CD4-positive, alpha-beta T cell (primary cell): ENCODE data around the gene GRM2. TPM values are rescaled to one million over a fixed set of nuclear protein-coding genes. Genes with fewer than 3 reads are reported as not detected.

ENCODE experiments used
- ATAC-seq: fragments of 200-7000 bp; cut with Tn5 transposase; one replicate; pipeline ENCODE4 v1.10.0; 2022; ENCODE audit warnings: mild to moderate bottlenecking; ENCODE audit not compliant: poor library complexity
- CTCF ChIA-PET: fragments of 350-600 bp; sonication (Branson Sonifier 250); formaldehyde crosslinking; loops from one replicate; lab custom pipeline; 2021; ENCODE audit warnings: antibody characterized with exemption, inconsistent platforms; lab: Charles Lee
- POLR2A ChIA-PET: fragments of 350-600 bp; sonication (Branson Sonifier 250); formaldehyde crosslinking; loops from one replicate; lab custom pipeline; 2021; ENCODE audit warnings: antibody characterized with exemption, inconsistent platforms; lab: Charles Lee
- DNase-seq, 14 experiments: peaks; one replicate each; pipeline ENCODE4 v3.0.0-alpha.2; 2013 to 2020; ENCODE audit warnings: mixed read lengths in 2 of 14
- H3K27ac ChIP-seq, 2 donors: one replicate each; pipeline versions ENCODE4 v1.5.1 to v1.7.0; 2013; ENCODE audit warnings: low read length in 2 of 2, low read depth in 1 of 2, mild to moderate bottlenecking in 1 of 2
- H3K27me3 ChIP-seq, 2 experiments: 1 replicate in 1 of 2; 2 replicates in 1 of 2; pipeline versions ENCODE4 v1.6.1 to v1.7.0; 2013; ENCODE audit warnings: low read length in 2 of 2, control low read depth in 1 of 2, mild to moderate bottlenecking in 1 of 2, moderate library complexity in 1 of 2; ENCODE audit not compliant: insufficient read depth in 2 of 2, control insufficient read depth in 1 of 2
- H3K36me3 ChIP-seq: one replicate; pipeline ENCODE4 v1.6.1; 2013; ENCODE audit warnings: low read length, control low read depth; ENCODE audit not compliant: insufficient read depth
- H3K4me1 ChIP-seq: one replicate; pipeline ENCODE4 v1.6.1; 2013; ENCODE audit warnings: low read length, control low read depth; ENCODE audit not compliant: insufficient read depth
- H3K4me3 ChIP-seq: one replicate; pipeline ENCODE4 v1.5.1; 2013; ENCODE audit warnings: mild to moderate bottlenecking, low read length, moderate library complexity
- H3K9me3 ChIP-seq, 2 experiments: 1 replicate in 1 of 2; 2 replicates in 1 of 2; pipeline versions ENCODE4 v1.6.1 to v1.7.0; 2013; ENCODE audit warnings: low read length in 2 of 2, mild to moderate bottlenecking in 2 of 2, control low read depth in 1 of 2, moderate library complexity in 1 of 2; ENCODE audit not compliant: control insufficient read depth in 1 of 2, insufficient read depth in 1 of 2
- H3K27ac Mint-ChIP-seq: one replicate; pipeline ENCODE4 v1.8.0; 2020; ENCODE audit warnings: mixed read lengths
- H3K27me3 Mint-ChIP-seq: one replicate; pipeline ENCODE4 v1.8.0; 2021; ENCODE audit warnings: mixed read lengths
- H3K36me3 Mint-ChIP-seq: one replicate; pipeline ENCODE4 v1.8.0; 2021; ENCODE audit warnings: low read depth, mixed read lengths
- H3K4me1 Mint-ChIP-seq: one replicate; pipeline ENCODE4 v1.8.0; 2021; ENCODE audit warnings: low read depth, mixed read lengths
- H3K4me3 Mint-ChIP-seq: one replicate; pipeline ENCODE4 v1.8.0; 2020; ENCODE audit warnings: mild to moderate bottlenecking, mixed read lengths
- H3K9me3 Mint-ChIP-seq: one replicate; pipeline ENCODE4 v1.8.0; 2020; ENCODE audit warnings: mixed read lengths
- intact Hi-C, 2 experiments: fragments of 100-400 bp; cut with DNase I in 1 of 2; cut with micrococcal nuclease in 1 of 2; formaldehyde crosslinking; loops; one replicate each; pipeline versions ENCODE4 v1.15.1 to v1.9.0; 2023 to 2025; cut with DNase I, micrococcal nuclease
- polyA plus RNA-seq, 2 donors: library from polyadenylated mRNA; unstranded; fragments of 120-200 nt; gene quantifications; one replicate each; pipeline ENCODE4 v1.2.1, GENCODE V29; 2013
- total RNA-seq, 174 experiments: library from RNA in 2 of 174; stranded (reverse) in 2 of 174; gene quantifications; one replicate each; pipeline ENCODE4 v1.2.3 and lab custom pipeline; 2021 to 2026
- TF ChIP-seq, protein P1 (sequence below): fragments of 200-600 bp; IDR thresholded peaks from one replicate; pipeline ENCODE4 v1.8.0; 2022; ENCODE audit warnings: antibody characterized with exemption, mild to moderate bottlenecking

The GRM2 gene
- total RNA-seq (1 to 10 TPM; 4.1 to 4.2 TPM), total RNA-seq (lab: John Stamatoyannopoulos, UW) (0.06 to 6.5 (median 1.3) reads per million in 172 experiments)
- polyA plus RNA-seq (2013, experiment 1 of 2): 0.87 TPM
- polyA plus RNA-seq (2013, experiment 2 of 2): 1.2 TPM

DNA sequence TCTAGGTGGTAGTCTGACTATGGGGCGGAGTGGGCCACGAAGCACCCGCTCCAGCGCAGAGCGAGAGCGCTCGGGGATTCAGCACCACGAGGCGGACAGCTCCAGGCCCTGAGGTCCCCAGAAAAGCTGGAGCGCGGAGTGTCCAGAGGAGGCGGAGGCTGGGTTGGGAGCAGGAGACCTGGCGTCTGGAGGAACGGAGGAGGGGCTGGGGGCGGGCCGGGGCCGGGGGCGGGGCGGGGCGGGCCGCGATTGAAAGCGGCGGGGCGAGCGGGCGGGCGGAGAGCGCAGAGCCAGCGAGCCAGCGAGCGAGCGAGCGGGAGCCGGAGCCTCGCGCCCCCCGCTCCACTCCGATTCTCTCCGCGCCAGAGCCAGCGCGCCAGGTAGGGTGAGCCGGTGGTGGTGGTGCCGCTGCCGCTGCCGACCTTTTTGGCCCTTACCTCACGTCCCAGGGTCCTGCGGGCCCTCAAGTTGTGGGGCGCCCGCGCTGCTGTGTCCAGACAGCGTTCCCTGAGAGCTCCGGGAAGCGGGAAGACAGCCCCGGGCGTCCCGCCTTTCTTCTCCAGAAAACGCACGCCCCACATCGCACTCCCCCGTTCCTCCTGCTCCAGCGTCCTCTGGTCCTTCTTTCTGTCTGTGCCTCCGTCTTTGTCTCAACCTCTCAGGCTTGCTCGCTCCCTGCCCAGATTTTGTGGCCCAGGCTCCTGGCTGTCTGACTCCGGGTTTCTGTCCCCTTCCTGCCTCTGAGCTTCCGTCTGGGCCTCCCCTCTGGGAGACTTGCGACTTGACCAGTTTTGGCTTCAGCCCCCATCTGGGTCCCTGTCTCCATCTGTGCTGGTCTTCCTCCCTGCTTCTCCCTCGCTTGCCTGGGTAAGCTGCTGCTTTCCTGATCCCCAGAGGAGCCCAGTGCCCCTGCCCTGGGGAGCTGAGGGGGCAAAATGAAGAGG, at the start of gene GRM2:
Gene GRM2, plus strand, starts transcription at position 281 of the 944 bp plus-strand sequence. CDS start 1,916 bp downstream, outside the sequence.
- H3K4me1 ChIP-seq: peaks cover 4% of the 10 kb centered on the region
- peaks cover 36% of the 10 kb centered on the region for H3K36me3 ChIP-seq
- peak within 1 kb of the TSS; percentile 14 for H3K27ac Mint-ChIP-seq
- POLR2A ChIA-PET: interaction anchor here (0.5 to 1.7 kb wide), 3 partner anchors 21 to 208 kb away, joined by 3 to 5 read pairs (median 3); partner anchors contain the start of gene DCAF1
- no peak within 1 kb of the TSS for H3K4me3 Mint-ChIP-seq
- no peaks in the 10 kb centered on the region for H3K27me3 ChIP-seq
- ATAC-seq (peak; percentile 86), DNase-seq (peak in 6 of 14 experiments; percentile 15 to 47 (median 29))
- no peaks in the 10 kb centered on the region for H3K9me3 ChIP-seq
- CTCF ChIA-PET: no interaction called here
- H3K27ac ChIP-seq: no peak within 1 kb of the TSS
- peaks cover 29% of the 10 kb centered on the region for H3K4me1 Mint-ChIP-seq
- TF ChIP-seq, protein P1, sequence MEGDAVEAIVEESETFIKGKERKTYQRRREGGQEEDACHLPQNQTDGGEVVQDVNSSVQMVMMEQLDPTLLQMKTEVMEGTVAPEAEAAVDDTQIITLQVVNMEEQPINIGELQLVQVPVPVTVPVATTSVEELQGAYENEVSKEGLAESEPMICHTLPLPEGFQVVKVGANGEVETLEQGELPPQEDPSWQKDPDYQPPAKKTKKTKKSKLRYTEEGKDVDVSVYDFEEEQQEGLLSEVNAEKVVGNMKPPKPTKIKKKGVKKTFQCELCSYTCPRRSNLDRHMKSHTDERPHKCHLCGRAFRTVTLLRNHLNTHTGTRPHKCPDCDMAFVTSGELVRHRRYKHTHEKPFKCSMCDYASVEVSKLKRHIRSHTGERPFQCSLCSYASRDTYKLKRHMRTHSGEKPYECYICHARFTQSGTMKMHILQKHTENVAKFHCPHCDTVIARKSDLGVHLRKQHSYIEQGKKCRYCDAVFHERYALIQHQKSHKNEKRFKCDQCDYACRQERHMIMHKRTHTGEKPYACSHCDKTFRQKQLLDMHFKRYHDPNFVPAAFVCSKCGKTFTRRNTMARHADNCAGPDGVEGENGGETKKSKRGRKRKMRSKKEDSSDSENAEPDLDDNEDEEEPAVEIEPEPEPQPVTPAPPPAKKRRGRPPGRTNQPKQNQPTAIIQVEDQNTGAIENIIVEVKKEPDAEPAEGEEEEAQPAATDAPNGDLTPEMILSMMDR: no peak
- H3K9me3 Mint-ChIP-seq: no peaks in the 10 kb centered on the region
- H3K36me3 Mint-ChIP-seq: peaks cover 35% of the 10 kb centered on the region
- H3K4me3 ChIP-seq: no peak within 1 kb of the TSS
- intact Hi-C loops: no loop called here
- no peaks in the 10 kb centered on the region for H3K27me3 Mint-ChIP-seq

DNA sequence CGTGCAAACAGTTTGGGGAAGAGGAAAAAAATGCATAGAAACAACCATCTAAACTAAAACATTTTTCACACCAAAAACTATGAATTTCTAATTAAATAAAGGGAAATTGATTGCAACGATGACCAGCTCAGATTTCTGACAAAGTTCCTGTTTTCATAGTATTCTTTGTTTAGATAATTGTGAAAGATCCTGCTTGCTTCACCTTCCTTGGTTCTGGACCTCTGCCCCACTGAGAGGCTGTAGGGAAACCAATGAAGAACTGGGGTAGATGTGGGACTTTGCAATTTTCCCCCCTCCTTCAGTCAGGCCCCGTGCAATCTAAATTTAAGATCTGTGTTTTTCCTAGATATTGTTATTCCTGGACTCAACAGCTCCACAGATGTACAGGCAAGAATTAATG, 49.6 kb upstream of the GRM2 start:
- ChIA-PET CTCF (interaction anchor here (0.9 to 2.2 kb wide), 2 partner anchors 12 to 25 kb away, joined by 5 to 7 read pairs; no protein-coding TSS in a partner anchor), POLR2A (no interaction called here)
- Mint-ChIP-seq H3K4me3 (no peak overlapping the region), H3K27ac (no peak overlapping the region), H3K4me1 (no peaks in the 10 kb centered on the region), H3K27me3 (no peaks in the 10 kb centered on the region), H3K9me3 (no peaks in the 10 kb centered on the region), H3K36me3 (peaks cover 80% of the 10 kb centered on the region)
- no peak for ATAC-seq
- Histone ChIP-seq H3K4me3 (no peak overlapping the region), H3K27ac (no peak overlapping the region), H3K27me3 (no peaks in the 10 kb centered on the region), H3K9me3 (no peaks in the 10 kb centered on the region), H3K36me3 (peaks cover 46% of the 10 kb centered on the region), H3K4me1 (no peaks in the 10 kb centered on the region)
- TF ChIP-seq, protein P1: no peak
- DNase-seq: no peak
- intact Hi-C loops: no loop called here

DNA sequence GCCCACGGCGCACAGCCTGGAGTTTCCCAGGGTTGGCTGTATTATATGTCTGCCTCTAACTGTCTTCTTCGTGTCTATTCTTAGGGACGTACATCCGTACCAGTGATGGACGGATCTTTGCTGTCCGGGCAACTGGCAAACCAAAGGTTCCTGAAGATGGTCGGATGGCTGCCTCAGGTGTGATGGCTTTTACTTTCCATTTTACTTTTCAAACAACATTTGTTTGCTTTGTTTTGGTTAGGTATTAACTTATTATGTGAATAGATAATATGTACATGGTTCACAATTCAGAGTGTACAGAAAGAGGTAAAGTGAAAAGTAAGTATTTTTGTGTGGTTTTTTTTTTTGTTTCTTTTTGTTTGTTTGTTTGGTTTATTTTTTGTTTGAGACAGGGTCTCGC, 46.9 kb upstream of the GRM2 start:
- H3K27me3 Mint-ChIP-seq: no peaks in the 10 kb centered on the region
- H3K4me1 Mint-ChIP-seq: no peaks in the 10 kb centered on the region
- ChIA-PET CTCF (no interaction called here), POLR2A (no interaction called here)
- intact Hi-C loops: loop anchor here in 1 of 2 experiments (5.0 kb wide), 1 partner anchor 1403 kb away; no protein-coding TSS in a partner anchor
- TF ChIP-seq, protein P1: no peak
- H3K27me3 ChIP-seq: no peaks in the 10 kb centered on the region
- peaks cover 57% of the 10 kb centered on the region for H3K36me3 ChIP-seq
- H3K36me3 Mint-ChIP-seq: peaks cover 86% of the 10 kb centered on the region
- H3K27ac Mint-ChIP-seq: no peak overlapping the region
- no peak overlapping the region for H3K27ac ChIP-seq
- H3K9me3 ChIP-seq: no peaks in the 10 kb centered on the region
- no peak overlapping the region for H3K4me3 Mint-ChIP-seq
- H3K9me3 Mint-ChIP-seq: no peaks in the 10 kb centered on the region
- H3K4me3 ChIP-seq: no peak overlapping the region
- ATAC-seq (no peak), DNase-seq (no peak)
- no peaks in the 10 kb centered on the region for H3K4me1 ChIP-seq
